RWPE2 (cell line): Measurements from ENCODE around the gene MT1F.

Experiments
- ATAC-seq: fragments of 200-7000 bp; cut with Tn5 transposase; 3 replicates; pipeline ENCODE4 v1.9.1; 2021; ENCODE audit warnings: low read depth
- DNase-seq: peaks from one replicate; pipeline ENCODE4 v3.0.0-alpha.2; 2020; ENCODE audit warnings: low spot score
- H3K27ac ChIP-seq: fragments of 450-650 bp; 2 replicates; pipeline ENCODE4 v1.5.1; 2017; ENCODE audit warnings: mild to moderate bottlenecking; ENCODE audit not compliant: poor library complexity, severe bottlenecking
- H3K27me3 ChIP-seq: fragments of 250-450 bp; sonication (Bioruptor Pico); 2 replicates; pipeline ENCODE4 v1.5.1; 2021; ENCODE audit warnings: mild to moderate bottlenecking, moderate library complexity; ENCODE audit not compliant: insufficient read depth, poor library complexity, severe bottlenecking
- H3K36me3 ChIP-seq: fragments of 250-450 bp; sonication (Bioruptor Pico); 2 replicates; pipeline ENCODE4 v1.5.1; 2020; ENCODE audit warnings: low read depth, mild to moderate bottlenecking, moderate library complexity
- H3K4me1 ChIP-seq: fragments of 250-450 bp; sonication (Bioruptor Pico); 2 replicates; pipeline ENCODE4 v1.5.1; 2021; ENCODE audit warnings: mild to moderate bottlenecking, moderate library complexity; ENCODE audit not compliant: insufficient read depth, poor library complexity, severe bottlenecking
- H3K4me3 ChIP-seq: fragments of 250-450 bp; sonication (Bioruptor Pico); 2 replicates; pipeline ENCODE4 v1.5.1; 2021; ENCODE audit warnings: mild to moderate bottlenecking, moderate library complexity; ENCODE audit not compliant: severe bottlenecking
- H3K9me3 ChIP-seq: fragments of 250-450 bp; sonication (Bioruptor Pico); 2 replicates; pipeline ENCODE4 v1.5.1; 2021; ENCODE audit warnings: mild to moderate bottlenecking, moderate library complexity; ENCODE audit not compliant: severe bottlenecking
- TF ChIP-seq, protein P1 (sequence below): fragments of 450-650 bp; IDR thresholded peaks from one replicate; pipeline ENCODE4 v1.5.1; 2017; ENCODE audit warnings: mild to moderate bottlenecking, moderate library complexity; ENCODE audit not compliant: poor library complexity, severe bottlenecking

The MT1F gene

GRCh38 chr16:56657555-56658326, at the start of gene MT1F:
Gene MT1F (plus strand): TSS chr16:56657959. CDS start chr16:56658059, 100 bp downstream.
- Histone ChIP-seq H3K4me3 (peak within 1 kb of the TSS; percentile 42), H3K9me3 (no peaks in the 10 kb centered on the region), H3K27me3 (no peaks in the 10 kb centered on the region), H3K27ac (peak within 1 kb of the TSS; percentile 3), H3K36me3 (no peaks in the 10 kb centered on the region), H3K4me1 (peaks cover 3% of the 10 kb centered on the region)
- DNase-seq (peak; percentile 93), ATAC-seq (peak; percentile 94)
- TF ChIP-seq, protein P1, sequence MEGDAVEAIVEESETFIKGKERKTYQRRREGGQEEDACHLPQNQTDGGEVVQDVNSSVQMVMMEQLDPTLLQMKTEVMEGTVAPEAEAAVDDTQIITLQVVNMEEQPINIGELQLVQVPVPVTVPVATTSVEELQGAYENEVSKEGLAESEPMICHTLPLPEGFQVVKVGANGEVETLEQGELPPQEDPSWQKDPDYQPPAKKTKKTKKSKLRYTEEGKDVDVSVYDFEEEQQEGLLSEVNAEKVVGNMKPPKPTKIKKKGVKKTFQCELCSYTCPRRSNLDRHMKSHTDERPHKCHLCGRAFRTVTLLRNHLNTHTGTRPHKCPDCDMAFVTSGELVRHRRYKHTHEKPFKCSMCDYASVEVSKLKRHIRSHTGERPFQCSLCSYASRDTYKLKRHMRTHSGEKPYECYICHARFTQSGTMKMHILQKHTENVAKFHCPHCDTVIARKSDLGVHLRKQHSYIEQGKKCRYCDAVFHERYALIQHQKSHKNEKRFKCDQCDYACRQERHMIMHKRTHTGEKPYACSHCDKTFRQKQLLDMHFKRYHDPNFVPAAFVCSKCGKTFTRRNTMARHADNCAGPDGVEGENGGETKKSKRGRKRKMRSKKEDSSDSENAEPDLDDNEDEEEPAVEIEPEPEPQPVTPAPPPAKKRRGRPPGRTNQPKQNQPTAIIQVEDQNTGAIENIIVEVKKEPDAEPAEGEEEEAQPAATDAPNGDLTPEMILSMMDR: no peak

- Histone ChIP-seq H3K4me3 (peak within 1 kb of the TSS; percentile 54), H3K27me3 (no peaks in the 10 kb centered on the region), H3K4me1 (peaks cover 54% of the 10 kb centered on the region), H3K36me3 (peaks cover 17% of the 10 kb centered on the region), H3K9me3 (no peaks in the 10 kb centered on the region), H3K27ac (peak within 1 kb of the TSS; percentile 100)
- peak; percentile 40 for ATAC-seq
- DNase-seq: peak; percentile 96
- TF ChIP-seq, protein P1: no peak
Measured at GRCh38 chr16:56608043-56608875, 49.5 kb upstream of the MT1F start, which contains the start of gene MT2A. Gene MT2A (plus strand): TSS chr16:56608584. CDS start chr16:56608656, 72 bp downstream.

GRCh38 chr16:56608876-56609462, 48.8 kb upstream of the MT1F start:
- Histone ChIP-seq H3K9me3 (no peaks in the 10 kb centered on the region), H3K27ac (peak overlapping the region; percentile 100), H3K4me3 (peak overlapping the region; percentile 54), H3K4me1 (peaks cover 62% of the 10 kb centered on the region), H3K36me3 (peaks cover 17% of the 10 kb centered on the region), H3K27me3 (no peaks in the 10 kb centered on the region)
- TF ChIP-seq, protein P1: no peak
- peak; percentile 40 for DNase-seq
- no peak for ATAC-seq

- Histone ChIP-seq H3K36me3 (peaks cover 17% of the 10 kb centered on the region), H3K27ac (peak overlapping the region; percentile 100), H3K4me3 (peak overlapping the region; percentile 54), H3K9me3 (no peaks in the 10 kb centered on the region), H3K27me3 (no peaks in the 10 kb centered on the region), H3K4me1 (peaks cover 67% of the 10 kb centered on the region)
- ATAC-seq (no peak), DNase-seq (no peak)
- TF ChIP-seq, protein P1: no peak
Measured at GRCh38 chr16:56609463-56609921, 48.3 kb upstream of the MT1F start.
